H9 (cell line): Measurements from ENCODE around the gene TP53. TPM values are rescaled to one million over a fixed set of nuclear protein-coding genes. Genes with fewer than 3 reads are reported as not detected.

ENCODE experiments used
- DNase-seq: peaks from one replicate; pipeline ENCODE4 v3.0.0-alpha.2; 2017
- H2AFZ ChIP-seq: one replicate; pipeline ENCODE4 v1.6.1; 2013; ENCODE audit warnings: mild to moderate bottlenecking, low read length, control low read depth, moderate library complexity
- H2AK5ac ChIP-seq: 2 replicates; pipeline ENCODE4 v1.6.1; 2013; ENCODE audit warnings: low read length, control low read depth, mixed read lengths; ENCODE audit not compliant: insufficient read length
- H2BK120ac ChIP-seq: one replicate; pipeline ENCODE4 v1.6.1; 2013; ENCODE audit warnings: low read depth, mild to moderate bottlenecking, low read length, control low read depth, inconsistent platforms; ENCODE audit not compliant: poor library complexity, severe bottlenecking
- H2BK12ac ChIP-seq: 2 replicates; pipeline ENCODE4 v1.6.1; 2013; ENCODE audit warnings: low read length, control low read depth, mixed read lengths, low read depth; ENCODE audit not compliant: insufficient read length
- H2BK15ac ChIP-seq: 2 replicates; pipeline ENCODE4 v1.6.1; 2013; ENCODE audit warnings: low read depth, low read length, control low read depth
- H2BK20ac ChIP-seq: one replicate; pipeline ENCODE4 v1.6.1; 2013; ENCODE audit warnings: low read depth, mild to moderate bottlenecking, low read length, control low read depth, inconsistent platforms; ENCODE audit not compliant: poor library complexity, severe bottlenecking
- H2BK5ac ChIP-seq: 2 replicates; pipeline ENCODE4 v1.6.1; 2013; ENCODE audit warnings: low read length, control low read depth, mixed read lengths; ENCODE audit not compliant: insufficient read length
- H3K14ac ChIP-seq: 2 replicates; pipeline ENCODE4 v1.6.1; 2013; ENCODE audit warnings: low read length, control low read depth; ENCODE audit not compliant: insufficient read depth
- H3K18ac ChIP-seq: 2 replicates; pipeline ENCODE4 v1.6.1; 2013; ENCODE audit warnings: low read depth, mild to moderate bottlenecking, mixed read lengths, low read length, control low read depth; ENCODE audit not compliant: insufficient read length
- H3K23ac ChIP-seq: 2 replicates; pipeline ENCODE4 v1.6.1; 2013; ENCODE audit warnings: low read length, control low read depth, mixed read lengths, low read depth; ENCODE audit not compliant: insufficient read length
- H3K23me2 ChIP-seq: 2 replicates; pipeline ENCODE4 v1.6.1; 2013; ENCODE audit warnings: low read depth, mild to moderate bottlenecking, mixed read lengths, low read length, control low read depth; ENCODE audit not compliant: insufficient read length, poor library complexity, severe bottlenecking
- H3K27ac ChIP-seq: 2 replicates; pipeline ENCODE4 v1.5.1; 2013; ENCODE audit warnings: low read length, control low read depth, mixed read lengths, low read depth; ENCODE audit not compliant: insufficient read length
- H3K27me3 ChIP-seq: 2 replicates; pipeline ENCODE4 v1.6.1; 2013; ENCODE audit warnings: low read length, control low read depth, inconsistent platforms; ENCODE audit not compliant: insufficient read depth
- H3K4ac ChIP-seq: 2 replicates; pipeline ENCODE4 v1.6.1; 2013; ENCODE audit warnings: low read depth, mild to moderate bottlenecking, control low read depth, inconsistent platforms, low read length, moderate library complexity
- H3K4me1 ChIP-seq: 2 replicates; pipeline ENCODE4 v1.6.1; 2013; ENCODE audit warnings: low read length, control low read depth, inconsistent platforms; ENCODE audit not compliant: insufficient read depth
- H3K4me2 ChIP-seq: 2 replicates; pipeline ENCODE4 v1.6.1; 2013; ENCODE audit warnings: low read length, control low read depth, mixed read lengths; ENCODE audit not compliant: insufficient read length, insufficient read depth
- H3K56ac ChIP-seq: 2 replicates; pipeline ENCODE4 v1.6.1; 2013; ENCODE audit warnings: low read depth, mild to moderate bottlenecking, mixed read lengths, low read length, control low read depth; ENCODE audit not compliant: insufficient read length
- H3K79me1 ChIP-seq: 2 replicates; pipeline ENCODE4 v1.6.1; 2013; ENCODE audit warnings: low read depth, mild to moderate bottlenecking, moderate library complexity, low read length, control low read depth, inconsistent platforms; ENCODE audit not compliant: insufficient read depth, poor library complexity, severe bottlenecking
- H3K79me2 ChIP-seq: 2 replicates; pipeline ENCODE4 v1.6.1; 2013; ENCODE audit warnings: low read length, control low read depth, inconsistent platforms; ENCODE audit not compliant: insufficient read depth
- H3K9ac ChIP-seq: 2 replicates; pipeline ENCODE4 v1.6.1; 2013; ENCODE audit warnings: low read length, control low read depth, mixed read lengths; ENCODE audit not compliant: insufficient read length; ENCODE audit errors: extremely low read depth
- H3K9me3 ChIP-seq: one replicate; pipeline ENCODE4 v1.6.1; 2013; ENCODE audit warnings: low read depth, low read length, inconsistent platforms; ENCODE audit not compliant: control insufficient read depth
- H3T11ph ChIP-seq: one replicate; pipeline ENCODE4 v1.6.1; 2013; ENCODE audit warnings: mild to moderate bottlenecking, low read length, control low read depth, inconsistent platforms
- H4K20me1 ChIP-seq: one replicate; pipeline ENCODE4 v1.6.1; 2013; ENCODE audit not compliant: control insufficient read depth, insufficient read length, insufficient read depth
- H4K5ac ChIP-seq: 2 replicates; pipeline ENCODE4 v1.6.1; 2013; ENCODE audit warnings: low read depth, mild to moderate bottlenecking, mixed read lengths, low read length, control low read depth; ENCODE audit not compliant: insufficient read length
- H4K8ac ChIP-seq: replicated peaks from 2 replicates; pipeline ENCODE4 v1.6.1; 2013; ENCODE audit warnings: low read length, control low read depth, mixed read lengths, low read depth; ENCODE audit not compliant: insufficient read length
- H4K91ac ChIP-seq: 2 replicates; pipeline ENCODE4 v1.6.1; 2013; ENCODE audit warnings: low read depth, mild to moderate bottlenecking, moderate library complexity, mixed read lengths, low read length, control low read depth; ENCODE audit not compliant: insufficient read length
- H3K27ac Mint-ChIP-seq, 3 experiments: 2 replicates in 2 of 3; 3 replicates in 1 of 3; pipeline ENCODE4 v1.8.0; 2020 to 2021; ENCODE audit warnings: mixed read lengths in 3 of 3, mild to moderate bottlenecking in 1 of 3, moderate library complexity in 1 of 3
- H3K27me3 Mint-ChIP-seq: 2 replicates; pipeline ENCODE4 v1.8.0; 2021; ENCODE audit warnings: low read depth, mild to moderate bottlenecking, moderate library complexity, mixed read lengths
- H3K36me3 Mint-ChIP-seq, 3 experiments: 2 replicates in 2 of 3; 3 replicates in 1 of 3; pipeline ENCODE4 v1.8.0; 2020 to 2021; ENCODE audit warnings: low read depth in 3 of 3, mixed read lengths in 3 of 3; ENCODE audit not compliant: insufficient read depth in 1 of 3
- H3K4me1 Mint-ChIP-seq, 2 experiments: 2 replicates each; pipeline ENCODE4 v1.8.0; 2020; ENCODE audit warnings: mixed read lengths in 2 of 2
- H3K4me3 Mint-ChIP-seq, 2 experiments: 2 replicates in 1 of 2; 3 replicates in 1 of 2; pipeline ENCODE4 v1.8.0; 2020 to 2021; ENCODE audit warnings: mild to moderate bottlenecking in 2 of 2, mixed read lengths in 2 of 2, moderate library complexity in 1 of 2
- H3K9me3 Mint-ChIP-seq, 2 experiments: 2 replicates in 1 of 2; 3 replicates in 1 of 2; pipeline ENCODE4 v1.8.0; 2020; ENCODE audit warnings: mild to moderate bottlenecking in 2 of 2, mixed read lengths in 2 of 2, moderate library complexity in 1 of 2
- WGBS: extraction: QIAGEN DNeasy Blood & Tissue Kit; methylation state at CpG from one replicate; pipeline ENCODE4 v1.1.7; 2013; ENCODE audit warnings: missing lambda C conversion rate, low lambda C conversion rate, mixed read lengths; ENCODE audit not compliant: insufficient read length; ENCODE audit errors: extremely low coverage; 5-methylcytosine and 5-hydroxymethylcytosine counted together
- total RNA-seq: library from RNA; stranded (reverse); gene quantifications from 2 replicates; pipeline ENCODE4 v1.2.1, GENCODE V29; 2021
- TF ChIP-seq, protein P1 (sequence below): fragments of 200-600 bp; sonication (generic); conservative IDR thresholded peaks from 3 replicates; pipeline ENCODE4 v1.8.0; 2021; ENCODE audit warnings: antibody characterized with exemption, mild to moderate bottlenecking

The TP53 gene
- total RNA-seq, 1 experiment from 2014 or later = 163 TPM

DNA sequence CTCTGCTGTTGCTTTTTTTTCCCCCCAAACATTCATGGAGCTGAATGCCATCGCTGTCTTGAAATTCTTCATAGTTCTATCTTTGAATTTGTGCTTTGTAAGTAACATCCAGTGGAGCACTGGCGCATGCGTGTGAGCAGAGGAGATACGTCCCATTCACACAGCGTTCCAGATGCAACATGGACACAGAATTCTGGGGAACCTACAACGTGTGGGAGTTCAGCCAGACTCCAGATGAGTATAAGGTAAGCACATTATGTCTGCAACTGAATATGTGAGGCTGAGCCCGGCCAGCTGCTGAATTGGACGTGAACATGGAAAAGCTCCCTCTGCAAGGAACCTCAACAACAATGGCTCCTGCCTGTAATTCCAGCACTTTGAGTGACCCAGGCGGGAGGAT is 40.8 kb downstream of the TP53 start:
- Histone ChIP-seq H2AK5ac (no peak overlapping the region), H3K27ac (no peak overlapping the region), H3K18ac (no peak overlapping the region), H3K4me1 (no peaks in the 10 kb centered on the region), H3K9ac (no peak overlapping the region), H3K9me3 (no peaks in the 10 kb centered on the region), H3K4ac (no peak overlapping the region), H2AFZ (no peak overlapping the region), H3K23ac (no peak overlapping the region), H3K27me3 (peaks cover 5% of the 10 kb centered on the region), H2BK20ac (no peak overlapping the region), H2BK12ac (no peak overlapping the region), H2BK15ac (no peak overlapping the region), H3K4me2 (no peak overlapping the region), H4K20me1 (no peaks in the 10 kb centered on the region), H3K14ac (no peak overlapping the region), H3K56ac (no peak overlapping the region), H3T11ph (no peak overlapping the region), H2BK120ac (no peak overlapping the region), H4K8ac (no peak overlapping the region), H2BK5ac (no peak overlapping the region), H4K5ac (no peak overlapping the region), H3K23me2 (peaks cover 11% of the 10 kb centered on the region), H3K79me2 (no peaks in the 10 kb centered on the region), H3K79me1 (no peaks in the 10 kb centered on the region), H4K91ac (no peak overlapping the region)
- no peak for DNase-seq
- Mint-ChIP-seq H3K4me1 (peaks cover 10 to 17% of the 10 kb centered on the region in 2 experiments), H3K27me3 (peaks cover 41% of the 10 kb centered on the region), H3K27ac (no peak overlapping the region; a peak in 1 of 7 replicates), H3K9me3 (peaks cover 0 to 3% of the 10 kb centered on the region in 2 experiments; a peak in 2 of 5 replicates), H3K36me3 (no peaks in the 10 kb centered on the region), H3K4me3 (no peak overlapping the region)
- TF ChIP-seq, protein P1, sequence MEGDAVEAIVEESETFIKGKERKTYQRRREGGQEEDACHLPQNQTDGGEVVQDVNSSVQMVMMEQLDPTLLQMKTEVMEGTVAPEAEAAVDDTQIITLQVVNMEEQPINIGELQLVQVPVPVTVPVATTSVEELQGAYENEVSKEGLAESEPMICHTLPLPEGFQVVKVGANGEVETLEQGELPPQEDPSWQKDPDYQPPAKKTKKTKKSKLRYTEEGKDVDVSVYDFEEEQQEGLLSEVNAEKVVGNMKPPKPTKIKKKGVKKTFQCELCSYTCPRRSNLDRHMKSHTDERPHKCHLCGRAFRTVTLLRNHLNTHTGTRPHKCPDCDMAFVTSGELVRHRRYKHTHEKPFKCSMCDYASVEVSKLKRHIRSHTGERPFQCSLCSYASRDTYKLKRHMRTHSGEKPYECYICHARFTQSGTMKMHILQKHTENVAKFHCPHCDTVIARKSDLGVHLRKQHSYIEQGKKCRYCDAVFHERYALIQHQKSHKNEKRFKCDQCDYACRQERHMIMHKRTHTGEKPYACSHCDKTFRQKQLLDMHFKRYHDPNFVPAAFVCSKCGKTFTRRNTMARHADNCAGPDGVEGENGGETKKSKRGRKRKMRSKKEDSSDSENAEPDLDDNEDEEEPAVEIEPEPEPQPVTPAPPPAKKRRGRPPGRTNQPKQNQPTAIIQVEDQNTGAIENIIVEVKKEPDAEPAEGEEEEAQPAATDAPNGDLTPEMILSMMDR = no peak
- WGBS = no CpG with 5 or more reads among the region's 9 CpGs
